Stimulated activated CD4-positive, alpha-beta T cell treated with anti-CD3 and anti-CD28 coated beads, TNF-alpha, amount 100 ng/mL, for 48 hours (primary cell): ENCODE measurements around the gene MGMT.

Experiments
- DNase-seq, 3 donors: peaks; one replicate each; pipeline ENCODE4 v3.0.0-alpha.2; 2020; ENCODE audit warnings: low read depth in 3 of 3

MGMT gene

GRCh38 chr10:129709627-129710509, 242.8 kb downstream of the MGMT start:
- no peak for DNase-seq

GRCh38 chr10:129710510-129710847, 243.4 kb downstream of the MGMT start:
- no peak for DNase-seq

GRCh38 chr10:129711291-129711690, 244.2 kb downstream of the MGMT start:
- no peak for DNase-seq

GRCh38 chr10:129712000-129712399, 245.0 kb downstream of the MGMT start:
- DNase-seq = no peak

GRCh38 chr10:129713659-129714265, 246.7 kb downstream of the MGMT start:
- no peak for DNase-seq

GRCh38 chr10:129715805-129716204, 248.8 kb downstream of the MGMT start:
- DNase-seq = no peak

- DNase-seq = no peak
Observed at GRCh38 chr10:129716211-129716681, 249.2 kb downstream of the MGMT start.

GRCh38 chr10:129716881-129717280, 249.8 kb downstream of the MGMT start:
- no peak for DNase-seq

GRCh38 chr10:129717816-129718547, 250.9 kb downstream of the MGMT start:
- no peak for DNase-seq

- no peak for DNase-seq
Observed at GRCh38 chr10:129718548-129719414, 251.7 kb downstream of the MGMT start.

GRCh38 chr10:129719415-129719739, 252.3 kb downstream of the MGMT start:
- no peak for DNase-seq

- DNase-seq = no peak
Observed at GRCh38 chr10:129719889-129720590, 253.0 kb downstream of the MGMT start.

- DNase-seq = no peak
Observed at GRCh38 chr10:129725011-129725410, 258.0 kb downstream of the MGMT start.

GRCh38 chr10:129725482-129725881, 258.4 kb downstream of the MGMT start:
- no peak for DNase-seq

- no peak for DNase-seq
Observed at GRCh38 chr10:129725890-129726631, 259.0 kb downstream of the MGMT start.

- DNase-seq = no peak
Observed at GRCh38 chr10:129727071-129727470, 260.0 kb downstream of the MGMT start.

- DNase-seq = no peak
Observed at GRCh38 chr10:129727495-129727894, 260.5 kb downstream of the MGMT start.

- no peak for DNase-seq
Observed at GRCh38 chr10:129728246-129728820, 261.3 kb downstream of the MGMT start.

- no peak for DNase-seq
Observed at GRCh38 chr10:129728905-129729795, 262.1 kb downstream of the MGMT start.
